ENCODE measurements around the gene SLC35F3. TPM values are rescaled to one million over a fixed set of nuclear protein-coding genes. Genes with fewer than 3 reads are reported as not detected.

SLC35F3 gene
- total RNA-seq, 3 donors from 2014 or later, result 0.17 to 0.89 (median 0.20) TPM

DNA sequence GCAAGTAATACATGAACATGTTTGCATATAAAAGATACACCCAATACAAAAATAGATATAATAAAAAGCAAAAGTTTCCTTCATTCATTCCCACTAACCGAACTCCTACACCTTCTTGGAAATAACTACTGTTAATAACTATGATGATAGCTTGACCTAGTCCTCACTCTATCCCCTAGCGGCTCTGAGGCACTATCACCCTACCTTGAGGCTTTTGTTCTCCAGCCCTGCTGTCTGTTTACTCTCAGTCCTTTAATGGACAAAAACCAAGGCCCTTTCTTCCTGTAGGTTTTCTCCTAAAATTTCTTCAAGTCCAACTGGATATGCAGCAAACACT lies 186.6 kb downstream of the SLC35F3 start:
- no peak overlapping the region for H3K4me3 ChIP-seq
- peaks cover 2% of the 10 kb centered on the region for H3K9me3 ChIP-seq
- TF ChIP-seq CTCF (IDR thresholded peaks at IDR 0.05), result no peak
- ATAC-seq (no peak), DNase-seq (no peak)
- H3K36me3 ChIP-seq (ENCODE audit: low read depth), result no peaks in the 10 kb centered on the region
- no peaks in the 10 kb centered on the region for H3K4me1 ChIP-seq (ENCODE audit: low read depth)
- intact Hi-C loops (cut with DNase I, micrococcal nuclease), result no loop called here

- no peak for TF ChIP-seq CTCF (IDR thresholded peaks at IDR 0.05)
- no peak for ATAC-seq
Observed at GRCh38 chr1:234091876-234092275, 187.4 kb downstream of the SLC35F3 start.

GRCh38 chr1:234093107-234093506 lies 188.6 kb downstream of the SLC35F3 start:
- Histone ChIP-seq H3K4me3 (no peak overlapping the region), H3K4me1 (ENCODE audit: low read depth) (no peaks in the 10 kb centered on the region), H3K9me3 (peaks cover 2% of the 10 kb centered on the region), H3K36me3 (ENCODE audit: low read depth) (no peaks in the 10 kb centered on the region)
- intact Hi-C loops (cut with DNase I, micrococcal nuclease), result no loop called here
- no peak for ATAC-seq
- no peak for DNase-seq
- TF ChIP-seq CTCF (IDR thresholded peaks at IDR 0.05), result no peak

More at GRCh38 chr1:234091876-234092275, 187.4 kb downstream of the SLC35F3 start:
- Histone ChIP-seq H3K9me3 (peaks cover 2% of the 10 kb centered on the region), H3K4me3 (no peak overlapping the region), H3K36me3 (ENCODE audit: low read depth) (no peaks in the 10 kb centered on the region), H3K4me1 (ENCODE audit: low read depth) (no peaks in the 10 kb centered on the region)
- DNase-seq, result no peak
- intact Hi-C loops (cut with DNase I, micrococcal nuclease), result no loop called here

DNA sequence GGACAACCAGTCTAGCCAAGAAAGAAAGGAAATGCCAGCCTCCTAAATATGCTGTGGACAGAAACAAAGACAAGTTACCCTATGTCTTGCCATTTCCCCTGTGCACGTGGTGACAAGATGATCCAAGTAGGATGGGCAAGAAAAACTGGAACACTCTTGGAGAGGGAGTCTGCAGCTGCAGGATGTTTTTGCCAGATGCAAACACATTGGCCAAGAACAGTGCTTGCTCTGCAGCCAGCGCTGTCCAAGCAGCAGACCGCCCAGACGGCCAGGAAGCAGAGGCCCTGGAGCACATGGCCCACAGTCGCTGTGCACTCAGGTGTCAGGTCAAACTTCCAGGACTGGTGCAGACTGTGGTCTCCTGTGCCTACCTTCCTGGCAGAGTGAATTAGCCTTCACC lies 189.3 kb downstream of the SLC35F3 start:
- TF ChIP-seq CTCF (IDR thresholded peaks at IDR 0.05), result no peak
- intact Hi-C loops (cut with DNase I, micrococcal nuclease), result no loop called here
- ATAC-seq, result no peak
- Histone ChIP-seq H3K4me1 (ENCODE audit: low read depth) (no peaks in the 10 kb centered on the region), H3K9me3 (peaks cover 2% of the 10 kb centered on the region), H3K4me3 (no peak overlapping the region), H3K36me3 (ENCODE audit: low read depth) (no peaks in the 10 kb centered on the region)
- DNase-seq, result no peak

- peaks cover 2% of the 10 kb centered on the region for H3K9me3 ChIP-seq
- ATAC-seq, result no peak
- H3K36me3 ChIP-seq (ENCODE audit: low read depth), result no peaks in the 10 kb centered on the region
- intact Hi-C loops (cut with DNase I, micrococcal nuclease), result no loop called here
- no peak for TF ChIP-seq CTCF (IDR thresholded peaks at IDR 0.05)
- no peaks in the 10 kb centered on the region for H3K4me1 ChIP-seq (ENCODE audit: low read depth)
- no peak for DNase-seq
- H3K4me3 ChIP-seq, result no peak overlapping the region
Observed at GRCh38 chr1:234094172-234094571, 189.7 kb downstream of the SLC35F3 start.

- Histone ChIP-seq H3K9me3 (no peaks in the 10 kb centered on the region), H3K36me3 (ENCODE audit: low read depth) (no peaks in the 10 kb centered on the region), H3K4me1 (ENCODE audit: low read depth) (no peaks in the 10 kb centered on the region), H3K4me3 (no peak overlapping the region)
- intact Hi-C loops (cut with DNase I, micrococcal nuclease), result no loop called here
- TF ChIP-seq CTCF (IDR thresholded peaks at IDR 0.05), result no peak
- ATAC-seq (no peak), DNase-seq (no peak)
Observed at GRCh38 chr1:234096161-234096770, 191.8 kb downstream of the SLC35F3 start.
